Thyroid gland (tissue), 4 donors: ENCODE measurements around the gene ZNF548.

Experiments used
- CTCF ChIP-seq, 6 experiments: fragments of 200-600 bp in 3 of 6; fragments of 450-650 bp in 3 of 6; sonication (generic) in 3 of 6; IDR thresholded peaks; one replicate each; pipeline ENCODE4 v1.5.1; 2016 to 2019; ENCODE audit warnings: antibody characterized with exemption in 6 of 6, mild to moderate bottlenecking in 2 of 6, inconsistent platforms in 1 of 6, moderate library complexity in 1 of 6
- POLR2A ChIP-seq, 2 donors: fragments of 450-650 bp; IDR thresholded peaks; one replicate each; pipeline ENCODE4 v1.6.1; 2017; ENCODE audit warnings: antibody characterized with exemption in 2 of 2, mild to moderate bottlenecking in 2 of 2, moderate library complexity in 1 of 2

- TF ChIP-seq CTCF (IDR thresholded peaks at IDR 0.05), result no peak
- no peak for TF ChIP-seq POLR2A (IDR thresholded peaks at IDR 0.05)
These were observed 25.9 kb upstream of the ZNF548 start for GRCh38 chr19:57363688-57364181.
